Neural cell (in vitro differentiated cells): ENCODE results near the gene SREBF1.

Experiments used
- EP300 ChIP-seq: fragments of 450-650 bp; conservative IDR thresholded peaks from 2 replicates; pipeline ENCODE4 v1.6.1; 2014; ENCODE audit warnings: antibody characterized with exemption, mild to moderate bottlenecking, moderate library complexity; ENCODE audit not compliant: poor library complexity, severe bottlenecking
- EZH2 ChIP-seq: fragments of 200-600, 300-800 bp; shearing (Covaris generic), sonication (generic); IDR thresholded peaks from 2 replicates; pipeline ENCODE4 v1.6.1; 2014; ENCODE audit warnings: antibody characterized with exemption, low read length, borderline replicate concordance, mild to moderate bottlenecking; ENCODE audit not compliant: insufficient read depth, poor library complexity, severe bottlenecking
- MXI1 ChIP-seq: fragments of 450-650 bp; conservative IDR thresholded peaks from 2 replicates; pipeline ENCODE4 v1.6.1; 2014; ENCODE audit warnings: antibody characterized with exemption, mild to moderate bottlenecking; ENCODE audit not compliant: poor library complexity, severe bottlenecking
- POLR2AphosphoS5 ChIP-seq: IDR thresholded peaks from 2 replicates; pipeline ENCODE4 v1.6.1; 2012
- RAD21 ChIP-seq: fragments of 450-650 bp; conservative IDR thresholded peaks from 2 replicates; pipeline ENCODE4 v1.6.1; 2014; ENCODE audit warnings: antibody characterized with exemption, mild to moderate bottlenecking, moderate library complexity
- SMC3 ChIP-seq: fragments of 450-650 bp; conservative IDR thresholded peaks from 2 replicates; pipeline ENCODE4 v1.6.1; 2014; ENCODE audit warnings: antibody characterized with exemption, mild to moderate bottlenecking, moderate library complexity; ENCODE audit not compliant: poor library complexity
- TAF1 ChIP-seq: IDR thresholded peaks from 2 replicates; pipeline ENCODE4 v1.6.1; 2012; ENCODE audit warnings: low read depth
- TF ChIP-seq, protein P1 (sequence below): fragments of 450-650 bp; IDR thresholded peaks from 2 replicates; pipeline ENCODE4 v1.5.1; 2014; ENCODE audit warnings: antibody characterized with exemption, mild to moderate bottlenecking, moderate library complexity; ENCODE audit not compliant: poor library complexity, severe bottlenecking
- TF ChIP-seq, protein P2 (sequence below): IDR thresholded peaks from 2 replicates; pipeline ENCODE4 v1.6.1; 2012; ENCODE audit warnings: borderline replicate concordance

DNA sequence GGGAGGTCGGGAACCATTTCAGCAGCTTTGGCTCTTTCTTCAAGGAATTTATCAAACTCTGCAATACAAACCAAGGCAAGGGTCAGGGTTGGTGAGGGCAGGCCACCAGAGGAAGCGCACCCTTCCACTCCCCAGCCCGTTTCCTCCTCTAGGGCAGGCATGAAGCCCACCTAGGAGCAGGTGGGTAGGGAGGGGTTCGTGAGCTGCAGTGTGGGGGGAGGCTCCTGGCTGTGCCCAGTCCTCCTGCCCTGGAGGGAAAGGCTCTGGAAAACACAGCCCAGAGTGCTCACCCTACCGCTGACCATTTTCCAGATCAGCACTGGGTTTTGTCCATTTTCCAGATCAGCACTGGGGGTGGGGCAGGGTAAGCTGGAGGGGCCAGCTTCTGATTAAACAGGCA, 10.9 kb upstream of the SREBF1 start:
- TF ChIP-seq, protein P1, sequence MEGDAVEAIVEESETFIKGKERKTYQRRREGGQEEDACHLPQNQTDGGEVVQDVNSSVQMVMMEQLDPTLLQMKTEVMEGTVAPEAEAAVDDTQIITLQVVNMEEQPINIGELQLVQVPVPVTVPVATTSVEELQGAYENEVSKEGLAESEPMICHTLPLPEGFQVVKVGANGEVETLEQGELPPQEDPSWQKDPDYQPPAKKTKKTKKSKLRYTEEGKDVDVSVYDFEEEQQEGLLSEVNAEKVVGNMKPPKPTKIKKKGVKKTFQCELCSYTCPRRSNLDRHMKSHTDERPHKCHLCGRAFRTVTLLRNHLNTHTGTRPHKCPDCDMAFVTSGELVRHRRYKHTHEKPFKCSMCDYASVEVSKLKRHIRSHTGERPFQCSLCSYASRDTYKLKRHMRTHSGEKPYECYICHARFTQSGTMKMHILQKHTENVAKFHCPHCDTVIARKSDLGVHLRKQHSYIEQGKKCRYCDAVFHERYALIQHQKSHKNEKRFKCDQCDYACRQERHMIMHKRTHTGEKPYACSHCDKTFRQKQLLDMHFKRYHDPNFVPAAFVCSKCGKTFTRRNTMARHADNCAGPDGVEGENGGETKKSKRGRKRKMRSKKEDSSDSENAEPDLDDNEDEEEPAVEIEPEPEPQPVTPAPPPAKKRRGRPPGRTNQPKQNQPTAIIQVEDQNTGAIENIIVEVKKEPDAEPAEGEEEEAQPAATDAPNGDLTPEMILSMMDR, result no peak
- no peak for TF ChIP-seq EP300
- no peak for TF ChIP-seq POLR2AphosphoS5
- no peak for TF ChIP-seq EZH2
- no peak for TF ChIP-seq TAF1
- TF ChIP-seq, protein P2, sequence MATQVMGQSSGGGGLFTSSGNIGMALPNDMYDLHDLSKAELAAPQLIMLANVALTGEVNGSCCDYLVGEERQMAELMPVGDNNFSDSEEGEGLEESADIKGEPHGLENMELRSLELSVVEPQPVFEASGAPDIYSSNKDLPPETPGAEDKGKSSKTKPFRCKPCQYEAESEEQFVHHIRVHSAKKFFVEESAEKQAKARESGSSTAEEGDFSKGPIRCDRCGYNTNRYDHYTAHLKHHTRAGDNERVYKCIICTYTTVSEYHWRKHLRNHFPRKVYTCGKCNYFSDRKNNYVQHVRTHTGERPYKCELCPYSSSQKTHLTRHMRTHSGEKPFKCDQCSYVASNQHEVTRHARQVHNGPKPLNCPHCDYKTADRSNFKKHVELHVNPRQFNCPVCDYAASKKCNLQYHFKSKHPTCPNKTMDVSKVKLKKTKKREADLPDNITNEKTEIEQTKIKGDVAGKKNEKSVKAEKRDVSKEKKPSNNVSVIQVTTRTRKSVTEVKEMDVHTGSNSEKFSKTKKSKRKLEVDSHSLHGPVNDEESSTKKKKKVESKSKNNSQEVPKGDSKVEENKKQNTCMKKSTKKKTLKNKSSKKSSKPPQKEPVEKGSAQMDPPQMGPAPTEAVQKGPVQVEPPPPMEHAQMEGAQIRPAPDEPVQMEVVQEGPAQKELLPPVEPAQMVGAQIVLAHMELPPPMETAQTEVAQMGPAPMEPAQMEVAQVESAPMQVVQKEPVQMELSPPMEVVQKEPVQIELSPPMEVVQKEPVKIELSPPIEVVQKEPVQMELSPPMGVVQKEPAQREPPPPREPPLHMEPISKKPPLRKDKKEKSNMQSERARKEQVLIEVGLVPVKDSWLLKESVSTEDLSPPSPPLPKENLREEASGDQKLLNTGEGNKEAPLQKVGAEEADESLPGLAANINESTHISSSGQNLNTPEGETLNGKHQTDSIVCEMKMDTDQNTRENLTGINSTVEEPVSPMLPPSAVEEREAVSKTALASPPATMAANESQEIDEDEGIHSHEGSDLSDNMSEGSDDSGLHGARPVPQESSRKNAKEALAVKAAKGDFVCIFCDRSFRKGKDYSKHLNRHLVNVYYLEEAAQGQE, result no peak
- TF ChIP-seq RAD21, result no peak
- no peak for TF ChIP-seq MXI1
- TF ChIP-seq SMC3, result no peak
